Epithelial cell of proximal tubule (primary cell): ENCODE results near the gene SOX14. TPM values are rescaled to one million over a fixed set of nuclear protein-coding genes. Genes with fewer than 3 reads are reported as not detected.

Source experiments
- DNase-seq: peaks from one replicate; pipeline ENCODE4 v3.0.0-alpha.2; 2011; ENCODE audit warnings: low read depth
- H3K4me3 ChIP-seq: 2 replicates; pipeline ENCODE4 v1.5.1; 2011; ENCODE audit warnings: low read depth, mild to moderate bottlenecking, low read length
- total RNA-seq: library from RNA; depleted of rRNA; stranded (reverse); fragments of >200 nt; gene quantifications from 2 replicates; pipeline ENCODE4 v1.2.3, GENCODE V29; 2015
- TF ChIP-seq, protein P1 (sequence below): conservative IDR thresholded peaks from 2 replicates; pipeline ENCODE4 v1.5.1; 2012; ENCODE audit warnings: low read depth, mild to moderate bottlenecking, low read length

The SOX14 gene
- total RNA-seq, 1 donor from 2014 or later, result not detected

DNA sequence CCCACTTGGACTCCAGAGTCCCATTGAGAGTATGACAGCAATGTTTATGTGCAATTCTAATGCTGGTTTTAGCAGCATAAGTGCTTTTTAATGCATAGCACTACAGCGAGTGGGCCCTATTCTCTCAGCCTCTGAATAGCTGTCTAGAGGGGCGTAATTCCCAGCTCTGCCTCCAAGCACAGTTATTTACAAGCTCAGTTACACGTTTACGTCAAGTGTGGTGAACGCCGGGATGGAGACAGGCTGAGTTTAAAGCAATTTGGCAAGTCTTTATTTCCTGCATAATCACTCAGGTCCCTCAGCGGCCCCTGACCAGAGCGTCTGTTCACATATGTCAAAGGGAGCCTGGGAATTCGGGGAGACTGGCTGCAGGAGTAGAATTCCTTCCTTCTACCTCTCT, 43.9 kb downstream of the SOX14 start:
- H3K4me3 ChIP-seq, result no peak overlapping the region
- TF ChIP-seq, protein P1, sequence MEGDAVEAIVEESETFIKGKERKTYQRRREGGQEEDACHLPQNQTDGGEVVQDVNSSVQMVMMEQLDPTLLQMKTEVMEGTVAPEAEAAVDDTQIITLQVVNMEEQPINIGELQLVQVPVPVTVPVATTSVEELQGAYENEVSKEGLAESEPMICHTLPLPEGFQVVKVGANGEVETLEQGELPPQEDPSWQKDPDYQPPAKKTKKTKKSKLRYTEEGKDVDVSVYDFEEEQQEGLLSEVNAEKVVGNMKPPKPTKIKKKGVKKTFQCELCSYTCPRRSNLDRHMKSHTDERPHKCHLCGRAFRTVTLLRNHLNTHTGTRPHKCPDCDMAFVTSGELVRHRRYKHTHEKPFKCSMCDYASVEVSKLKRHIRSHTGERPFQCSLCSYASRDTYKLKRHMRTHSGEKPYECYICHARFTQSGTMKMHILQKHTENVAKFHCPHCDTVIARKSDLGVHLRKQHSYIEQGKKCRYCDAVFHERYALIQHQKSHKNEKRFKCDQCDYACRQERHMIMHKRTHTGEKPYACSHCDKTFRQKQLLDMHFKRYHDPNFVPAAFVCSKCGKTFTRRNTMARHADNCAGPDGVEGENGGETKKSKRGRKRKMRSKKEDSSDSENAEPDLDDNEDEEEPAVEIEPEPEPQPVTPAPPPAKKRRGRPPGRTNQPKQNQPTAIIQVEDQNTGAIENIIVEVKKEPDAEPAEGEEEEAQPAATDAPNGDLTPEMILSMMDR, result no peak
- DNase-seq, result no peak

- no peak for DNase-seq
- TF ChIP-seq, protein P1, result no peak
- H3K4me3 ChIP-seq, result no peak overlapping the region
Measured at GRCh38 chr3:137809509-137809908, 45.4 kb downstream of the SOX14 start.

DNA sequence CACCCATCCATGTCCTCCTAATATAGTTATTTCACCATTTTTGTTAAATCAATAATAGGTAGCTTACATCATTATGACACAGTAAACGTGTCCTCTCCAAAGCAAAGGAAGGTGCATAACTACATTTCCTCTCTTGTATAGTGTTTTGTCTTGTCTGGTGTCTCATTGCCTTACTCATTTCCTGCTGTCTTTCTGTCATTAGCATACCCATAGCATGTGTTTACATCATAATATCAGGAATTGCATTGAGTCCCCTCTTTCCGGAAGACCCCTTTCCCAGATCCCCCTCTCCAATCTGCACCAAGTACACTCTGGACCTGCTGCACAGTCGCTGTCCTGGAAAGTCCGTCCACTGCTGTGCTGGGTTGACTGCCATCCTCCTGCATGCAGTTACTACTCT, 47.9 kb downstream of the SOX14 start:
- TF ChIP-seq, protein P1, result no peak
- no peak for DNase-seq
- H3K4me3 ChIP-seq, result no peak overlapping the region

GRCh38 chr3:137815251-137815650, 51.1 kb downstream of the SOX14 start:
- TF ChIP-seq, protein P1, result no peak
- no peak for DNase-seq
- H3K4me3 ChIP-seq, result no peak overlapping the region

Other genes with a start within 250 kb of the SOX14 start
- not detected in 2 replicates for gene CLDN18, start 245.8 kb downstream of the SOX14 start, total RNA-seq